Measurements from ENCODE around the gene AQP1.

DNA sequence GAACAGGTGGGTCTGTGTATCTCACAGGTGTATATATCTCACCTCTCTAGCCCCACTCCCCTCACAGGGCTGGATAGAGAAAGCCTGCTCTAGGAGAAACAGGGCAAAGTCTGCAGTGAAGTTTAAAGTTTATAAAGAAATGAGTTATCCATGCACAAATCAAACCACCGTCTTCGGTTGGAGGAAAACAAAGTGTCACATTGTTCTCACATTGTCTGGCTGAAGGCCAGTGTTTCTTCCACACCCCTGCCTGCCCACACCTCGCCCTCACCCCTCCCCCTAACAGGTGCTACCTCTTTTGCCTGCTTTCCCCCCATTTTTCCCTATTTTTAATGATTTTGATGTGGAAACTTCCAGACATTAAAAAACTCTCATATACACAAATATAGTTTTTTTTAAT, 25.8 kb downstream of the AQP1 start:
- TF ChIP-seq EP300 (IDR thresholded peaks at IDR 0.05) (no peak), POLR2AphosphoS5 (IDR thresholded peaks at IDR 0.05) (no peak)
